ENCODE measurements around the gene RARS1.

RARS1 gene

DNA sequence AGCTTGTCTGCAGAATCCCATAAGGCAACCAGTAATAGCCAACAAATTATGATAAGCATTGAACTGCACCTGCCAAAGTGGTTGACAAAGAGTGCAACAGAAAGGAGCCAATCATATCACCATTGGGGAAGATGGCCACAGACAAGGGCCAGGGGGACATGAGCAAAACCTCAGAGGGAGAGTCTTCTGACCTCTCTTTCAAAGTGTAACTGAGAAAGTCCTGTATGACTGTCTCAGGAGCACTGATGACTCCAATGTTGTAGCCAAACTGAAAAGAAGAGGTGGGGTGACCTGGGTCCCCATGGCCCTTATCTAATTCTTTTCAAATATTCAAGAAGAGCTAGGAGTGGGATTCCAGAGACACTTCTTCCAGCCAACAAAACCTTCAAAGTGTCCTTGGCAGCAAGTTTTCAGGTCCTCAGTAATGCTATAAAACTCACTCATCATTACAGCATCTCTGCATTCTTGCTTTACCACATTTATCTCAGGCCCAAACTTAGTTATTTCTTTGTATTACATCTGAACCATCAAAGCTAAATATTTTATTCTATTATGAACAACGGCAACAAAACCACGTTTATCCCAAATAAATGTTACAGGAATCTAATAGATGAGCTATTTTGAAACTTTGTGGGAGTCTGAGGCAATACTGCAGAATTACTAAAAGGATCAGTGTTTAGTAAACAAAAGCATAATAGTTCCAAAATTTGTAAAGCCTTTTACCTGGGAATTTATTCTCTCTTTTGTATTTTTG is 67.3 kb downstream of the RARS1 start:
- in situ Hi-C loops (cut with MboI; ENCODE audit: low sequenced_read_pairs): no loop called here

DNA sequence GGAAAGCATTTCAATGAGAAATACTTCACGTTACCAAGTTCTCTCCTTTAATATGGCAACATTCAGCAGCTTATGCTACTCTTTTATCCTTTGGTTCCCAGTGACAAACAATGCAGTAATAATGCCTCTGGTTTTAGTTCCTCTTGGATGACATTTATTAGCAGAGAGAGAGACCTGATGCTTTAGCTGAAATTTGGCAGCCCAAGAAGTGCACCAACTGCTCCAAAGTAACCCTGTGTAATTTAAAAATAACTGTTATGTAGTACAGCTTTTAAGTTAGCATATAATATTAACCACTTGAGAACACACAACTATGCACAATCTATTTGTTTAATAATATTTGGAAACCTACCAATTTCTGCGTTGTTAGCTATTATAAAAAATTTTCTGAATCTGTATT is 71.1 kb downstream of the RARS1 start:
- in situ Hi-C loops (cut with MboI; ENCODE audit: low sequenced_read_pairs): no loop called here

DNA sequence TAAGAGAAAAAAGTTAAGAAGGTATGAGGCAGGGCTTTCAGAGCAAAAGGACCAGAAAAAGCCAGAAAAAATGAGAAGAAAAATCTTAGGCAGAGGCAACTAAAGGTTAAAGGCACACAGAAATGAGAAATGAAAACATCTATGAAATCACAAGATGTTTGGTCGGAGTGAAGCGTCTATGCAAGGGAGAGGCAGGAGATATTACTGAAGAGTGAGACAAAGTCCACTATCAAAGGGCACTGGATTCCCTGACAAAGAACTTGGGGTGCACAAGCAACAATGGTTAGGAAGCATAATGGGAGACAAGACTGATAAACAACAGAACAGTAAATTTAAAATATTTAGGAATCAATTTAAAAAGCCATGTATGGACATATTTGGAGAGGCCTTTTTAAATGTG is 76.0 kb downstream of the RARS1 start:
- in situ Hi-C loops (cut with MboI; ENCODE audit: low sequenced_read_pairs): no loop called here

DNA sequence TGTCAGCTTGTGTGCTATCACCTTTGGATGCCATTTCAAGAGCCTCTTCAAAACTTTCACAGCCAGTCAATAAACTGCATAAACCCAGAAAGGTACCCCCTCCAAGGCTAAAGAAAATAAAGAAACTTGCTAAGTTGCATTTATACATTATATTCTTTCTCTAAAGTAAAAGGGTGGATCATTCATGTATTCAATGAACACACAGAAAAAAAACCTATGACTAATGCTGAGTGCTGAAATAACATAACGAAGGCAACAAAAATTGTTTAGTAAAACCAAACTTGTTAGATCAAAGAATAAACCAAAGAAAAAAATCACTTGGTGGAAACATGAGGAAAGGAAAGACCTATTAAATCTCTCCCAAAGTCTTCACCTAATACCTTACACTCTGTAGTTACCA is 77.7 kb downstream of the RARS1 start:
- in situ Hi-C loops (cut with MboI; ENCODE audit: low sequenced_read_pairs): no loop called here

DNA sequence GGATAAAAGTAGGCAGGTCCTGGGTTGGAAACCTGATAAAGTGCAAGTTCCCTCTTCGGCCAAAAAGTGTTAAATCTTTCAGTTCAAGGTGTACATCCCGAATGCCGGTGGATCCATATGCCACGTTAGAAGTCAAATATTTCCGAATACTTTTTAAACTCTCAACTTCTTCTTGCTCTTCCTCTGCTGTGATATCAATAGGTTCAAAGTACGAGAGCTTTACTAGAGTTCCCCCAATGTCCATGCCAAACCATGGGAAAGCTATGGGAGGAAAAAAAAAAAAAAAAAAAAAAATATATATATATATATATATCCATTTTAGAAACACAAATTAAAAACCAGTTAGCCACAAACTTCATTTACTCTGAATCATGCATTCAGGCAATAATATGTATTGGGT is 82.5 kb downstream of the RARS1 start:
- in situ Hi-C loops (cut with MboI; ENCODE audit: low sequenced_read_pairs): no loop called here

Data from HL-60/S4 treated with retinoic acid at 250 ng/mL for 4 days and 3 days (cell line).